BLaER1 treated with 17β-estradiol and CSF1 and Interleukin-3, amounts not matched to agents 10 nM and 100 nM (cell line): ENCODE results near the gene PRRX2.

Source experiments
- H3K27ac ChIP-seq, 11 experiments: shearing (Covaris generic); formaldehyde crosslinking; 2 replicates each; pipeline ENCODE4 v1.8.1; 2022
- H3K27me3 ChIP-seq, 11 experiments: shearing (Covaris generic); formaldehyde crosslinking; 2 replicates each; pipeline ENCODE4 v1.8.1; 2022
- H3K36me3 ChIP-seq, 11 experiments: shearing (Covaris generic); formaldehyde crosslinking; 2 replicates each; pipeline ENCODE4 v1.8.1; 2022
- H3K4me1 ChIP-seq, 10 experiments: shearing (Covaris generic); formaldehyde crosslinking; 2 replicates each; pipeline ENCODE4 v1.8.1; 2022
- H3K4me2 ChIP-seq, 11 experiments: shearing (Covaris generic); formaldehyde crosslinking; 2 replicates each; pipeline ENCODE4 v1.8.1; 2022
- H3K4me3 ChIP-seq, 10 experiments: shearing (Covaris generic); formaldehyde crosslinking; 2 replicates each; pipeline ENCODE4 v1.8.1; 2022
- H3K9ac ChIP-seq, 11 experiments: shearing (Covaris generic); formaldehyde crosslinking; 2 replicates each; pipeline ENCODE4 v1.8.1; 2022
- H3K9me3 ChIP-seq, 11 experiments: shearing (Covaris generic); formaldehyde crosslinking; replicated peaks in 1 of 11; 2 replicates each; pipeline ENCODE4 v1.8.1; 2022
- H4K20me1 ChIP-seq, 11 experiments: shearing (Covaris generic); formaldehyde crosslinking; 2 replicates each; pipeline ENCODE4 v1.8.1; 2022
- Cebpa-rat ChIP-seq, 11 experiments: shearing (Covaris generic); IDR thresholded peaks; 2 replicates each; pipeline ENCODE4 v1.8.1; 2022

Gene PRRX2

DNA sequence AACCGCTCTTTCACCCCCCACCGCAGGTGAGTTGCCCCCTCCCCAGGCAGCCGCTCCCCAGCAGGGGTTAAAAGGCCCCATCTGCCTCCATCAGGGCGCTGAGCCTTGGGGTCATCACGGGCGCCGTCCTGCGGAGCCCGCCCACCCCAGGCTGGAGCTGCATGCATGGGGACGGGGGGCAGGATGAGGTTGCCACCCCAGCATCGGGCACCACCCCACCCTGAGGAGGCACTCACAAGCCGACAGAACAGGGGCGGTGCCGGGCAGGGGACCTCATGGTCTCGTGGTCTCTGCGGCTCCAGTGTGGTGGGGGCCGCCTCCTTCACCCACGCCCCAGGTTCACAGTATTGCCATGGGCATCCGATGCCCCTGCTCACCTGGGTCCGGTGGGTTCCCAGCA, 70.9 kb downstream of the PRRX2 start:
- Histone ChIP-seq H3K4me3 (no peak overlapping the region), H3K9me3 (no peaks in the 10 kb centered on the region), H3K27me3 (peaks cover 0 to 23% (median 0%) of the 10 kb centered on the region in 11 experiments; a peak in 7 of 22 replicates), H3K4me1 (peaks cover 7 to 55% (median 29%) of the 10 kb centered on the region in 10 experiments; a peak in 19 of 20 replicates), H3K36me3 (peaks cover 0 to 29% (median 0%) of the 10 kb centered on the region in 11 experiments; a peak in 5 of 22 replicates), H4K20me1 (no peaks in the 10 kb centered on the region), H3K9ac (peak overlapping the region in 1 of 11 experiments; percentile 26; a peak in 2 of 22 replicates), H3K4me2 (peak overlapping the region in 2 of 11 experiments; percentile 91 to 94; a peak in 3 of 22 replicates), H3K27ac (no peak overlapping the region)
- TF ChIP-seq Cebpa-rat (IDR thresholded peaks at IDR 0.05): no peak

DNA sequence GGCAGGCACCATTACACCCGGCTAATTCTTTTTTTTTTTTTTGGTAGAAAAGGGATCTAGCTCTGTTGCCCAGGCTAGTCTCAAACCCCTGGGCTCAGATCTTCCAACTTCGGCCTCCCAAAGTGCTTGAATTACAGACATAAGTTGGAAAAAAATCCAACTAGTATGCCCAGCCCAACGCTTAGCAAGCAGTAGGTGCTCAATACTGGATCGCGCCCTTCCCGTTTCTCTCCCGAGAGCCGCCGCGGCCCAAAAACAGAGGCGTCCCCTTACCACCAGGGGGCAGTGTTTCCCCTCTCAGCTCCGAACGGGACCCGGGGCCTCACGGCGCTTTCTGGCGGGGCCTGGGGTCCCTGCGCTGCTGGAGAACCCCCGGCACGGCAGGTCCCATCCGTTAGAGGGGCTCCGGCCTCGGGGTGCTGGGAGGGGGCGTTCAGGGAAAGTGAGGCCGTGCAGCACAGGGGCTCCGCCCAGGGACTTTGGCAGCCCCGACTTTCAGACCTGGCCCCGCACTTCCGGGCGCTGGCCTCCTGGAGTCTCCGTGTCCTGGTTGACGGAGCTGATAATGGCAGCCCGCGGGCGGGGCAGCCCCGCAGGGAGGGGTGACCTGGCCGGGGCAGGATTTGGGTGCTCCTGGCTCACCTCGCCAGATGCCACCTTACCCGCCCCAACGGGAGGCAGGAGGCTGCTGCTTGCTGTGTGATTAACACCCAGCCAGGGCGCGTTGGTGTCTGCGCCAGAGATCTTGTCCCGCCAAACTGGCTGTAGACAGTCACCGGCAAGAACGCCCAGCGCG, 72.2 kb downstream of the PRRX2 start:
- H3K4me3 ChIP-seq: peak overlapping the region; percentile 44 to 67 (median 50); a peak in 19 of 20 replicates
- H3K27me3 ChIP-seq: peaks cover 0 to 23% (median 0%) of the 10 kb centered on the region in 11 experiments; a peak in 7 of 22 replicates
- peaks cover 0 to 31% (median 0%) of the 10 kb centered on the region in 11 experiments; a peak in 5 of 22 replicates for H3K36me3 ChIP-seq
- H3K27ac ChIP-seq: peak overlapping the region; percentile 70 to 86 (median 82)
- peak overlapping the region; percentile 67 to 85 (median 82) for H3K9ac ChIP-seq
- TF ChIP-seq Cebpa-rat (IDR thresholded peaks at IDR 0.05): no peak
- H3K4me2 ChIP-seq: peak overlapping the region; percentile 79 to 96 (median 90)
- no peaks in the 10 kb centered on the region for H3K9me3 ChIP-seq
- H3K4me1 ChIP-seq: peaks cover 18 to 65% (median 40%) of the 10 kb centered on the region in 10 experiments
- H4K20me1 ChIP-seq: no peaks in the 10 kb centered on the region

GRCh38 chr9:129739432-129739831, 74.0 kb downstream of the PRRX2 start:
- H3K36me3 ChIP-seq: peaks cover 0 to 35% (median 0%) of the 10 kb centered on the region in 11 experiments; a peak in 5 of 22 replicates
- H3K9me3 ChIP-seq: no peaks in the 10 kb centered on the region
- H4K20me1 ChIP-seq: no peaks in the 10 kb centered on the region
- H3K4me1 ChIP-seq: peaks cover 27 to 82% (median 54%) of the 10 kb centered on the region in 10 experiments
- H3K27ac ChIP-seq: peak overlapping the region in 6 of 11 experiments; percentile 20 to 82 (median 64); a peak in 6 of 22 replicates
- peak overlapping the region in 6 of 11 experiments; percentile 6 to 96 (median 56); a peak in 9 of 22 replicates for H3K4me2 ChIP-seq
- H3K4me3 ChIP-seq: no peak overlapping the region
- TF ChIP-seq Cebpa-rat (IDR thresholded peaks at IDR 0.05): no peak
- no peak overlapping the region for H3K9ac ChIP-seq
- H3K27me3 ChIP-seq: peaks cover 0 to 23% (median 3%) of the 10 kb centered on the region in 11 experiments; a peak in 7 of 22 replicates

DNA sequence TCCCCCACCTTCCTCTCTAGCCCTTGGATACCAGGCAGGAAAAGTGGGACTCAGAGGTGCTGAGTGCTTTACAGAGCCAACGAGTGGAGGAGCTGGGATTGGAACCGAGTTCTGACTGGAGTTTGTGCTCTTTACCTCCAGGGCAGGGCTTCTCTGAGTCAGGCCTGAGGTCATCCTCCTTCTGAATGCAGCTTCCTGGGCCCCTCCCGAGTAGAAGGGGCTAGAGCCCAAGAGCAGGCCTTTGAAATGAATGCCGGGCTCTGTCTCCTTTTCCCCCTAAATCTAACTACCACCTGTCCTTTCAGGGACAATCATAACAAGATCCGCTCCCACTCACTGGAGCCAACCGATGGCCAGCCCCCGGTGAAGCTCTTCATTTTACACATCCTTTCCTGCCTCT, 74.7 kb downstream of the PRRX2 start:
- H3K4me1 ChIP-seq: peaks cover 27 to 89% (median 54%) of the 10 kb centered on the region in 10 experiments
- no peak overlapping the region for H3K4me3 ChIP-seq
- H3K9me3 ChIP-seq: no peaks in the 10 kb centered on the region
- peaks cover 0 to 38% (median 0%) of the 10 kb centered on the region in 11 experiments; a peak in 5 of 22 replicates for H3K36me3 ChIP-seq
- peak overlapping the region in 8 of 11 experiments; percentile 3 to 80 (median 24); a peak in 11 of 22 replicates for H3K27ac ChIP-seq
- 0 out of 22 replicates have a peak overlapping the region, but pooled peaks of 1 of the 11 experiments have one; percentile 16 for H3K9ac ChIP-seq
- TF ChIP-seq Cebpa-rat (IDR thresholded peaks at IDR 0.05): no peak
- peaks cover 0 to 23% (median 3%) of the 10 kb centered on the region in 11 experiments; a peak in 7 of 22 replicates for H3K27me3 ChIP-seq
- H4K20me1 ChIP-seq: no peaks in the 10 kb centered on the region
- H3K4me2 ChIP-seq: peak overlapping the region in 8 of 11 experiments; percentile 6 to 94 (median 22); a peak in 11 of 22 replicates

DNA sequence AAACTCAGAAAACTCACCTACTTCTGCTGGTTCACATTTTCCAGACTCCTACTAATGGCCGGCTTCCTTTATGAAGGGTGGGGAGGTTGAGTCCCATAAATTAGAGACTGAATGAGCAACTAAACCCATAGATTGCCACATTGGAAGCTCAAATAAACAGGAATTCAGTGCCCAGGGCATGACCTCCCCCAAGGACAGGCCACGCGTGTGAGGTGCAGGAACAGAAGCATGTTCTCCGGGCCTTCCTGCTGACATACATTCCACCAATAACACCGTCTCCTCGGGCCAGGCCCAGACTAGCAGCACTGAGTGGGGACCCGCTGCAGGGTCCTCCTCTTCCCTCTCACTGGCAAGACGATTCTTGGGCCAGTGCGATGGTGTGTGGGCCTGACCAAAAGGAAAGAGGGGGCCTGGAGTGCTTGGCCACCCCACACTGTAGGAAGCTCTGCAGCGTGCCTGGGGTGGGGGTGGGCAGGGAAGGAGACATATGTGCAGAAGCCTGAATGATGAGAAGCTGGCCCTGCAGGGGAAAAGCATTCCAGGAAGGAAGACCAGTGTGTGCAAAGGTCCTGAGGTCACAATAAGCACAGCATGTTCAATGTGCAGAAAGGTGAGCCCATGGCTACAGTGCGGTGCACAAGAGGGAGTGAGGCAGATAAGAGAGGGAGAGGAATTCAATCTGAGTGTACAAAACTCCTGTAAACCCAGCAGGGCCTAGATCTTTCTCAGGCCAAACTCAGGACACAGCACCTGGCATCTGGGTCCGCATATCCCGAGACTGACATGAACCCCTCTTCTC, 75.4 kb downstream of the PRRX2 start:
- no peak for TF ChIP-seq Cebpa-rat (IDR thresholded peaks at IDR 0.05)
- Histone ChIP-seq H3K4me3 (no peak overlapping the region), H3K9me3 (no peaks in the 10 kb centered on the region), H3K9ac (no peak overlapping the region), H3K4me2 (peak overlapping the region in 8 of 11 experiments; percentile 22 to 94 (median 68); a peak in 12 of 22 replicates), H3K4me1 (peaks cover 27 to 94% (median 54%) of the 10 kb centered on the region in 10 experiments), H3K27me3 (peaks cover 0 to 23% (median 3%) of the 10 kb centered on the region in 11 experiments; a peak in 7 of 22 replicates), H3K27ac (peak overlapping the region in 8 of 11 experiments; percentile 21 to 80 (median 62); a peak in 9 of 22 replicates), H4K20me1 (no peaks in the 10 kb centered on the region), H3K36me3 (peaks cover 0 to 43% (median 0%) of the 10 kb centered on the region in 11 experiments; a peak in 5 of 22 replicates)

DNA sequence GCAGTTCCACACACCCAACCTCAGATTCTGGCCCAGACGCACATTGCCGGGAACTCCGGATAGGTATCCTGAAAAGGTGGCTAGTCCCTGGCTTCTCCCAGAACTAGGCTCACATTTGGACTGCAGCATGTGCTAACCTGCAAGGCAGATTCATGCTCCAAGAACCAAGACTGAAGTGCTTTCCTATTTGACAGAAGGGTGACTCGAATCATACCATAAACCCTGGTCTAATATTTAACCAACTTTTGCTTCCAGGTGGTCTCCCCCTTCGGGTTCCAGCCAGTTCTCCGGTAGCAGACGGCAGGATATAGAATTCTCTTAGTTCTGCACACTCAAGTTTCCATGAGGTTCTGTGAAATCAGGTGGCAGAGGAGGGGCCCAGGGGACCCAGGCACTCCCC, 79.8 kb downstream of the PRRX2 start:
- H3K4me1 ChIP-seq: peaks cover 20 to 76% (median 37%) of the 10 kb centered on the region in 10 experiments
- no peak overlapping the region for H3K27ac ChIP-seq
- no peak overlapping the region for H3K4me3 ChIP-seq
- H3K9me3 ChIP-seq: no peaks in the 10 kb centered on the region
- no peak overlapping the region for H3K4me2 ChIP-seq
- H3K9ac ChIP-seq: no peak overlapping the region
- TF ChIP-seq Cebpa-rat (IDR thresholded peaks at IDR 0.05): no peak
- 0 out of 22 replicates have a peak, but pooled peaks cover 0 to 3% (median 0%) of the 10 kb centered on the region in 11 experiments for H3K27me3 ChIP-seq
- peaks cover 0 to 49% (median 0%) of the 10 kb centered on the region in 11 experiments; a peak in 4 of 22 replicates for H3K36me3 ChIP-seq
- no peaks in the 10 kb centered on the region for H4K20me1 ChIP-seq

DNA sequence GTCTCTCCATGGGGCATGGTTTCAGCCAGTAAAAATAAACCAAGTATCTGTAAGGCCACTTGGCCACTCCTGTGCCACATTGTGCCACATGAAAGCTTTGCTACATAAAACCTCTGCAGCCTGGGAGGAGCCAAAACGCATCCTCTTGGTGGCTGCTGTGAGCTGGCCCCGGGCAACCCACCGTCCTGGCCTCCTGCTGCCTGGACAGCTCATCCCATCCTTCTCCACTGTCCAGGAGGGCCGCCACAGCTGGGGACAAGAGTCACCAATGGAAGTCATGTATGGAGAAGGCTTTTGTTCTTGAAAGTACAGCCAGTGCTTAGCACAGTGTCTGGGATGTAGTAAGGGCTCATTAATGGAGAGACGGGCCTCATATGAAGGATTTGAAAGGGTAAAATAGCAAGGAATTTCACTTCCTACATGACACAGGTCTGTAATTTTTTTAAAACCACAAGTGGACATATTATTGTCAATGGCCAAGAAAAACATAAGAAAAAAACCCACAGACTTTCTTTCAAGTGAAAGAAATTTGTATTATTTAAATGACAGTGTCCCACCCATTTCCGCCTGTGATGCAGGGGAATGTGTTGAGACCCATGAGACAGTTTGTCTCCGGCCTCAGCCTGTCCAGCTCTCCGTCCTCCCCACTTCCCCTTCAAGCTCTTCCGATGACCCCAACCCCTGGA, 80.8 kb downstream of the PRRX2 start:
- Histone ChIP-seq H3K4me2 (peak overlapping the region in 6 of 11 experiments; percentile 2 to 60 (median 51); a peak in 8 of 22 replicates), H3K9me3 (no peaks in the 10 kb centered on the region), H3K4me3 (no peak overlapping the region), H3K9ac (no peak overlapping the region), H4K20me1 (no peaks in the 10 kb centered on the region), H3K4me1 (peaks cover 20 to 75% (median 35%) of the 10 kb centered on the region in 10 experiments), H3K27ac (peak overlapping the region in 3 of 11 experiments; percentile 8 to 20 (median 11); a peak in 2 of 22 replicates), H3K36me3 (peaks cover 0 to 48% (median 0%) of the 10 kb centered on the region in 11 experiments; a peak in 4 of 22 replicates), H3K27me3 (0 out of 22 replicates have a peak, but pooled peaks cover 0 to 3% (median 0%) of the 10 kb centered on the region in 11 experiments)
- TF ChIP-seq Cebpa-rat (IDR thresholded peaks at IDR 0.05): no peak
